GM19455 (cell line): ENCODE data around the gene CFAP45.
A peak's percentile ranks its signal among the peaks of the same experiment; 100 is the strongest.

Experiments used
- ATAC-seq: cut with Tn5 transposase; IDR thresholded peaks from one replicate; pipeline ENCODE4 v1.9.1; 2021; ENCODE audit not compliant: unreplicated experiment

Gene CFAP45

GRCh38 chr1:159924025-159924790 lies 24.2 kb upstream of the CFAP45 start:
- ATAC-seq, result no peak

GRCh38 chr1:159923203-159924024 lies 23.4 kb upstream of the CFAP45 start:
- ATAC-seq, result peak; percentile 32

- ATAC-seq, result no peak
These were observed 22.7 kb upstream of the CFAP45 start for GRCh38 chr1:159922511-159923202.

GRCh38 chr1:159921700-159922504 lies 21.9 kb upstream of the CFAP45 start:
- no peak for ATAC-seq

- ATAC-seq, result no peak
These were observed 21.3 kb upstream of the CFAP45 start for GRCh38 chr1:159921251-159921650.

- ATAC-seq, result no peak
These were observed 20.7 kb upstream of the CFAP45 start for GRCh38 chr1:159920651-159921050.

GRCh38 chr1:159920202-159920601 lies 20.2 kb upstream of the CFAP45 start:
- ATAC-seq, result no peak

GRCh38 chr1:159919236-159919865 lies 19.4 kb upstream of the CFAP45 start:
- ATAC-seq, result no peak

- ATAC-seq, result no peak
These were observed 18.6 kb upstream of the CFAP45 start for GRCh38 chr1:159918352-159919200.

GRCh38 chr1:159917533-159918351 lies 17.8 kb upstream of the CFAP45 start:
- ATAC-seq, result no peak

GRCh38 chr1:159916242-159917051 lies 16.5 kb upstream of the CFAP45 start:
- ATAC-seq, result no peak

GRCh38 chr1:159915571-159916241 lies 15.7 kb upstream of the CFAP45 start:
- ATAC-seq, result no peak

- no peak for ATAC-seq
These were observed 14.5 kb upstream of the CFAP45 start for GRCh38 chr1:159914252-159915018.

- ATAC-seq, result no peak
These were observed 13.7 kb upstream of the CFAP45 start for GRCh38 chr1:159913451-159914192.

- ATAC-seq, result no peak
These were observed 11.5 kb upstream of the CFAP45 start for GRCh38 chr1:159911326-159912070.
